HCEC 1CT (cell line): ENCODE data around the gene CCDC97.

Experiments used
- DNase-seq: peaks from one replicate; pipeline ENCODE4 v3.0.0-alpha.2; 2017

Gene CCDC97

DNA sequence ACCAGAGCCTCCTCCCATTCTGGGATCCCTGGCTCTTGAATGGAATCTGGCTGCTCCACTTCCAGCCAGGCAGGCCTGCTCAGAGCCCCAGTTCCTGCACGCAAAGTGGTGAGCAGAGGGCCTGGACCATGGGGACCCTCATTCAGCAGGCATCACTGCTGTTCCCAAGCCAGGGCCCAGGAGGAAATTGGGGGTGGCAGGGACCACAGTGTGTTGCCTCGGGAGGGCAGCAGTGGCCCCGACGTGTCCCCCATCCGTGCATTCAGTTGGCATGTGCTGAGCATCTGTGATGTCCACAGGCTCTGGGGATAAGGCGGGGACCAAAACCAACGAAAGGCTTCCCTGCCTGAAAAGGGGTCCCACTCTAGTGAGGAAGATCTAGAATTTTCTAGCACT is 11.2 kb downstream of the CCDC97 start:
- no peak for DNase-seq

DNA sequence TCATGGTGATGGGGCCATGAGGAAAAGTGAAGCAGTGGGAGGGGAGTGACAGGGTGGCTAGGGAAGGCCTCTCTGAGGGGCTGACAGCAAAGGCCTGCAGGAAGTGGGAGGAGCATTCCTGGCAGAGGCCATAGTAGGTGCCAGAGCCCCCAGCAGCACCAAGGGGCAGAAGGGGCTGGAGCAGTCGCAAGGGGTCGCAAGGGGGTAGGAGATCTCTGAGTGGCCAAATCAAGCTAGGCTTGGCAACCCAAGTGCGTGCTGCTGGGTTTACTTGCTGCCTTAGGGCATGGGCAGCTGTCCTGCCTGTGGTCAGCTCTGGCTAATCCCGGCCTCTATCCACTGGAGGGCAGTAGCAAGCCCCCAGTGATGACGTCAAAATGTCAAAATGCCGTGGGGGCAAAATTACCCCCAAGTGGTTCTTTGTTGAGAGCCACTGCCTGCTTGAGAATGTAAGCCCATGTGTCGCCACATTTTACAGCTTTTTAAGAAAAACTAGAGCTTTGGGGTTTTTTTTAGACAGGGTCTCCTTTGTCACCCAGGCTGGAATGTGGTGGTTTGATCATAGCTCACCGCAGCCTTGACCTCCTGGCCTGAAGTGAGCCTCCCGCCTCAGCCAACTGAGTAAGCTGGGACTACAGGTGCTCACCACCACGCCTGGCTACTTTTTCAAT is 11.8 kb downstream of the CCDC97 start:
- peak; percentile 65 for DNase-seq

DNA sequence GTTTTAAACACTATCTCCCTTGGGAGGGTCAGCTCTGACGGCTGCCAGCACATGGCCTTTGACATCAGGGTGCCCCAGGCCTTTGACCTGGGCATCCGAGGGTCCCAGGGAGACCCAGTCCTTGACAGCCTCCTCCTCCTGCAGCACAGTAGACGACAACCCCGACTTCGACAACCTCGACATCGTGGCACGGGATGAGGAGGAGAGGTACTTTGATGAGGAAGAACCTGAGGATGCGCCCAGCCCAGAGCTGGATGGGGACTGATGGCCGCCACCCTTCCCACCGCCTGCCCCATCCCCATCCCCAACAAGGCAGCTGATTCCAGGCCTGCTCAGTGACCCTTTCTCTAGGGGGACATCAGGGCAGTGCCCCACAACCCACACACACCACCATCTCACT is 12.5 kb downstream of the CCDC97 start:
- no peak for DNase-seq

DNA sequence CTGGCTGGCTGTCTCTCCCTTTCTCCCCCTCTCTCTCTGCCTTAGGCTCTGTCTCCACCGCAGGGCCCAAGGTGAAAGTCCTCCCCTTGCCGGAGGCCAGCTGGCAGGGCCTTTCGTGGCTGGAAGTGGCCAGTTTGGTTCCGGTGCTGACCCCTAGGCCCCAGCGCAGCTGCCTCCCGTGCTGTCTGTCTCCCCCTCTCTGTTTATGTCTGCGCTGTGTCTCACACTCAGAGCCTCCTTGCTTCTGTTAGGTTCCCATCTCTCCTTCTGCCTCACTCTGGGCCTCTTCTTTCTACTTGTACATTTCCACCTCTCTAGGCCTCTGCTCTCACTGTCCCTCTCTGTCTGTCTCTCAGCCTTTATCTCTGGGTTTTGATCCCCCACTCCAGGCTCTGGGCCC is 13.1 kb downstream of the CCDC97 start:
- DNase-seq, result peak; percentile 71

DNA sequence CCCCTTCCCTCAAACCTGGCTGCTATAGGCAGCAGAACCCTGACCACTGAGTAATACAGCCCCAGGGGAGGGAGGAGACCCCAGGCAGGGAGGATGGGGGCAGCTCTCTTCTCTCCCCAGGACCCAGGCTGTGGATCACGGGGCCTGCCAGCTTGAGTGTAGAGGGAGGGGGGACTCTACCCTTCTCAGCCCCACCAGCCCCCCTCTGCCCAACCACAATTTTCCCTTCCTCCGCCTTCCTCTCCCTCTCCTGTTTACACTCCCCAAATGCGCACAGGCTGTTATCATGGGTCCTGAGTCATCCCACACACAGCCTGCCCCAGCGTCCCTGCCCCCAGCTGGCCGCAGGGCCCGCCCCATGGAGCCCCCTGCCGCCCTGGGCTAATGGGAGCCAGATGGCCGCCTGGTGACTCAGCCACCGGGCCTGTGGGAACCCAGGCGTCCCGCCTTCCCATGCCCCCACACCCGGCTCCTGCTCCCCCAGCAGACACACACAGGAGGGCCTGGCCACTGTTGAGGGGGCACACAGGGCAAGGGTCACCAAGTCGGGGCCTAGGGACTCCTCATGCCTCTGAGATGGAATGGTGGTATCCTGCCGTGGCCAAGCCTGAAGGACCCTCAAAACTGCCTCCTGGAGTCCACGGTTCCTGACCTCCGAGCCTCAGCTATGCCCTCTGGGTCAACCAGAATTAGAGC is 13.6 kb downstream of the CCDC97 start:
- peak; percentile 93 for DNase-seq

DNA sequence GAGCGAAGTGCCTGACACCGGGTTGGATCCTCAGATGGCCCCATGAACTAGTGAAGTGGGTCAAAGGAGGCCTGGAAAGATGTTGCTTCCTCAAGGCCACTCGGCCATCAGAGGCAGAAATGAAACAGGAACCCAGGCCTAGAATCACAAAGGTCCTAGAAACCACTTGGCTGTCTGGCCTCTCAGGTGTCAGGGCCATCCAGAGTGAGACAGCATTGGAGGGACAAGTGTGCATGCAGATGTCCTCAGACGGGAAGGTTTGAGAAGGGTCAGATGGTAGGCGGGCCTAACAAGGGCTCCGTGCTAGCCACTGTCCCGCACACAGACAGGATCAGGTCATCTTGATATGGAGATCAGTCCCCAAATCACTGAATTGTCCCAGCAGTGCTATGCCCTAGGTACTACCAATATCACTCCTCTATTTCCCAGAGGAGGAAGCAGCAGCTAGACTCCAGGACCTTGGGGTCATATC is 14.3 kb downstream of the CCDC97 start:
- no peak for DNase-seq

DNA sequence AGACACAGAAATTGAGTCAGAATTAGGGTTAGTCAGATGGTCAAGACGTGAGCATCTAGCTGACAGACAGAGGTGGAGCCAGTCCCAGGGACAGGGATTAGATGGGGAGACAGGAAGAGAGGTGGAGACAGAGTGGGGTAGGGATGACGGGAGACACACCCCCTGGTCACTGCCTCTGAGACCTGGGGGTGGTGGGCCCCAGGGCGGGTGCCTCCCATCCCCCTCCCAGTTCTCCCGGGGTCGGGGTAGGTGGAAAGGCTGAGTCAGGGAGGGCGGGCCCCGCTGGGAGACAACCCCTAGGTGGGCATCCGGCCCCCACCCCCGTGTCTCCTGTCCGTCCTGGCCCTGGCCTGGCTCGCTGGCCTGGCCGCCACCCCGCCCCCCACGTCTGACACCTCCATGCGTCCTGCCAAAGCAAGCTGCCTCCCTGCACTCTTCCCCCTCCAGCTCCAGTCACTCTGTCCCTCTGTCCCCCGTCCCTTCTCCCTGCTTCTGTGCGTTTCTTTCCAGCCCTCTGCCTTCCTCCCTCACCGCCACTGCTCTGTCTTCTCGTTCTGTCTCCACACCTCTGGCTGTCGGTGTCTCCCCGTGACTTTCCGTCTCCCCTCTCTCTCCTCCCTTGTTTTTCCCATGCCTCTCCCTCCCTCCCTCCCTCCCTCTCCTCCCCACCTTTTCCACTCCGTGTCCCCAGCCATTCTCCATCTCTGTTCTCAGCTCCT is 15.1 kb downstream of the CCDC97 start:
- DNase-seq, result peak; percentile 82

DNA sequence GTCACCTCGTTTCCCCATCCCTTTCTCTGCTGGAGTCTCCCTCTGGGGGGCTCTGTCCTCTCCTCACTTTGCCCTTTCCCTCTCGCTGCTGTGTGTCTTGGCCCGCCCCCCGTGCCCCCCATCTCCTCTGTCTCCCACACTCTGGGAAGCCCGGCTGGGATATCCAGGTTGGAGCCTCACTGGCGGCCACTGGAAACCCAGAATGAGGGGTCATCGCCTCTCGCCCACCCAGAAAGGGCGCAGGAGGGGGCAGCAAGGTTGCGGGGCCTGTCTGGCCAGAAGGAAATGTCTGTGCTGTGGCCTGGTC is 15.6 kb downstream of the CCDC97 start:
- no peak for DNase-seq

DNA sequence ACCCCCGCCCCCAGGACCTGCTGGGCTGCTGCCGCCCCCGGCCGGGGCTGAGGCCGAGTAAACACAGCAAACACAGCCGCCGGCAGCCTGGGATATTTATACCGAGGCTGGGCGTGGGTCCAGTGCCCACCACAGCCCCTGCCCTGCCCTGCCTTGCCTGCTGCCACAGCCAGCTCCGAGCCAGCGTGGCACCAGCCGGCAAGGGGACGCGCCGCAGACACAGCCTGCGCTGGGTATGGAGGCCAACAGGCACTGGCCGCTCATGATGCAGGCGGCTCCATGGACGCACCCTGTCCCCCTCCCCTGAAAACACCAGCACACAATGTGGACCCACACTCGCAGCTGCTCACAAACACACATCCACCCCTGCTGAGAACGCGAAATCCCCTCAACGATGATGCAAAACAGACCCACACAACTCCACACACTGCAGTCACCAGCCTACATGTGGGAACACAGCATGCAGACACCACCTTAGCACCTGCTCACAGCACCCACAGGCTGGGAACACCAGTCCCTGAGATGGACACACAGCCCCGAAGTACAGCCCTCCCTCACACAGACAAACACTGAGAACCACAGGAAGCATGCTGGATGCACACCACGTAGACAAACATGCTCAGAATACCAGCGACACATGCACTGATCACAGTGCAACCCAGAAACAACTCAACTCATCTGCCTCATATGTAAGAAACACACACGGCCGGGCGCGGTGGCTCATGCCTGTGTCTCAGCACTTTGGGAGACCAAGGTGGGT is 16.2 kb downstream of the CCDC97 start:
- DNase-seq, result peak; percentile 25

DNA sequence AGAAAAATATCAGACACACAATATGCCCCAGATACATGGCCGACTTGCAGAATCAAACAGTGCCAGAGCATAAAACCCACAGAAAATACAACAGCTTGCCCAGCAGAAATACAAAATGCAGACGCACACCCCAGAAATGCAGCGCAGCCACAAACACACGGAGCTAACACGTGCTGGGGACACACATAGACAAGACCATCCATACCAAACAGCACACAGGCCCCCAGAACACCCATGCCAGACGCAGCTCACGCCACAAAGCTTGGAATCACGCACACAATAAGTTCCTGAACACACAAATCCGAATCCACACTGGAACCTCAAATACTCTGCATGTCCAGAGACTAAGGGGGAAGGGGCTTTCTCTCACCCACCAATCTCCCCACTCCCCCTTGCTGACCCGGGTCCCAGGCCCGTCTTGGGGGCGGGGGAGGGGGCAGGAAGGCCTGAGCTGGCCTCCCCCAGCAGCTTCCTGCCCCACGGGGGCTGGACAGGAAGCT is 17.2 kb downstream of the CCDC97 start:
- DNase-seq, result no peak

DNA sequence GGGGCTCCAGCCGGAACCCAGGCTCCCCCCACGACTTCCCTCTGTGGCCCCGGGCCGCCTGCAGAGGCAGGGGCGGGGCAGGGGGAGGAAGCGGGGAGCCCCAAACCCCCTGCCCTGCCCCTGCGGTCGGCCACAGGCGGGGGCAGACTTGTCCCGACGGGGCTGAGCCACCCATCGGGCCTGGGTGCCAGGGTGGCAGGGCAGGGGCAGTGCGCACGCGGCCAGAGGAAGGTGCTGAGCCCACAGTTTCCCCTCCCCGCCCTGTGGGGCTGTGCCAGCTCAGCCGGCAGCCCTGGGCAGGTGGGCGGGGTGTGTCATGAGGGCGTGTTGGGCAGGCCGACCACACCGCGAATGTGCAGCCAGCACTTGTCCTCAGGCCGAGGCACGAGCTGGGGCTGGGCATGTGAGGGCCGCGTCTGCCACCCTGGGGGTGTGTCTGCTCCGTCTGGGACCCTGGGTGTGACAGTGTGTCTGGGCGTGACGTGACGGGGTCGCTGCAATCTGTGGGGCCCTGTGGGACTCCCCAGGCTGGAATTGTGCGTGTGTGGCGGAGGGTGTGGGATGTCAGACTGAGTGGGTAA is 17.7 kb downstream of the CCDC97 start:
- no peak for DNase-seq

DNA sequence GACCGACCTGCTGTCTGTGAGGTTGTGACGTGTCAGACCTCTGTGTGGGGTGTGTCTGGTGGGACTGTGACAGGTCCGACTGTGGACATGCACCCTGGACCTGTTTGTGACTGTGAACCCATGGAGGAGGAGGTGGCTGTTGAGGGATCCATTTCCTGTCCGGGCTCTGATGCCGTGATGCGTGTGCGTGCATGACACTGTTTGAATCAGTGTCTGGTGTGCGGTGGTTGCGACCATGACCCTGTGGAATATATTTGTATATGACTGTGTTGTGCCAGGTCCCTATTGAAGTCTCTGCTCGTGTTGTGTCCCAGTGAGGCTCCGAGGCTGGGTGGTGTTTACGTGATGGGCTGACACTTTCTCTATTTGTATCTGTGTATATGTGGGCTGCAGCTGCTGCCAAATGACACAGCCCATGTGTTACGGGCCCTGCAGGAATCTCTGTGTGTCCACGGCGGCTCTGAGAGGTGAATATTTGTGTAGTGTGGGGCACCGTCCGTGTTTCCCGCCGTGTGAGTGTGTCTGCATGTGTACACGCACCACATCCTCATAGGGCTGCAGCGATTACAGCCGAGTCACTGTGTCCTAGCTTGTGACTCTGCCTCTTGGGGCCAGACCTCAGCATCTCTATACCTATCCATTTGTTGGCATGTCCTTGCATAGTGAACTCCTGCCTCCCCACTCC is 18.3 kb downstream of the CCDC97 start:
- no peak for DNase-seq

DNA sequence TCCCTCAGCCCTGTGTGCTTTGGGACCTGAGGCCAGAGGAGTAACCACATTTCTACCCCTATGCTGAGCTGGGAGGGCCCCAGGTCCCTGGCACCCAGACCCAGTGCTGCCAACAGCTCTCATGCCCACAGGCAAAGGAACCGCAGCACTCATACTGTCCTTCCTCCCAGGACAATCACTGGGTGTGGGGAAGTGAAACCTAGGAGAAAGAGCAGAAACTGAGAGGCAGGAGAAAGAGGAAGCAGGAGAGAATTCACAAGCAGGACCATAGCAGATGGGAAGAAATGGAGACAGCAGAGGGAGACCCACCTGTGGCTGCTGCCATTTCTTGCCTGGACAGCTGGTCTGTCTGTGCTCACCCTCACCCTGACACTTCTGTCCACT is 18.9 kb downstream of the CCDC97 start:
- no peak for DNase-seq

DNA sequence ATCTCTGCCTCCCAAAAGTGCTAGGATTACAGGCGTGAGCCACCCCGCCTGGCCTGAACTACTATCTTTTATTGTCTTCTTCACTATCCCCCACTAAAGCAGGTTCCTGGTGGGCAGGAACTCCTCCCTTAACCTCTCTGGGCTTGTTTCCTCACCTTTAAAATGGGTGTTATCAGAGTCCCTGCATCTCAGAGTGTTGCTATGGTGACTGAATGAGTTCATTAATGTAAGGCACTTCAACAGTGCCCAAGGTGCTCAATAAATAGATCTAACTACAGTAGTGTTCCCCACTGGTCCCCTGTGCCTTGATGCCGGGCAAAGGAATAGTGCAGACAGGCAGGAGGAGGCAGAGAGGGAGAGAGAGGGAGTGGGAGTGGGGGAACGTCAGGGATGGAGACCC is 20.5 kb downstream of the CCDC97 start:
- no peak for DNase-seq

DNA sequence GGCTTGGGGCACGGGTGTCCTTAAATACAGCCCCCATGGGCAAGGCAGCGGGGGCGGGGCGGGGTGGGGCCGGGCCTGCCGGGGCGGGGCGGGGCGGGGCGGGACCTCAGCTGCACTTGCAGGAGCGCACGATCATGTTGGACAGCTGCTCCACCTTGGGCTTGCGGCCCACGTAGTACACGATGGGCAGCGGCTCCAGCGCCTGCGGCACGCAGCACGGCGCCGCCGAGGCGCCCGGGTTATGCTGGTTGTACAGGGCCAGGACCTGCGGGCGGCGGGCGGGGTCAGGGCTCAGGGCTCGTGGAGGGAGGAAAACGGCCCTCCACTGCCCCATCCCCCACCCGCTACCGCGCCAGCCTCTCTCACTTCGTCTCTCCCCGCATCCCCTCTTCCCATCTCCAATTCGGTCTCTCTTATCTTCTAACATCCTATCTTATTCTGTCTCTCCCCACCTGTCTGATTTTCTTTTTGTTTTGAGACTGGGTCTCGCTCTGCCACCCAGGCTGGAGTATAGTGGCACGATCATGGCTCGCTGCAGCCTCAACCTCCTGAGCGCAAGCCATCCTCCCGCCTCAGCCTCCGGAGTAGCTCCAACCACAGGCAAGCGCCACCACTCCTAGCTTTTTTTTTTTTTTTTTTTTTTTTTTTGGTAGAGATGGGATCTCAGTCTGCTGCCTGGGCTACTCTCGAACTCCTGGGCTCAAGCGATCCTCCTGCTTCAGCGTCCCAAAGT is 21.1 kb downstream of the CCDC97 start:
- DNase-seq, result no peak

DNA sequence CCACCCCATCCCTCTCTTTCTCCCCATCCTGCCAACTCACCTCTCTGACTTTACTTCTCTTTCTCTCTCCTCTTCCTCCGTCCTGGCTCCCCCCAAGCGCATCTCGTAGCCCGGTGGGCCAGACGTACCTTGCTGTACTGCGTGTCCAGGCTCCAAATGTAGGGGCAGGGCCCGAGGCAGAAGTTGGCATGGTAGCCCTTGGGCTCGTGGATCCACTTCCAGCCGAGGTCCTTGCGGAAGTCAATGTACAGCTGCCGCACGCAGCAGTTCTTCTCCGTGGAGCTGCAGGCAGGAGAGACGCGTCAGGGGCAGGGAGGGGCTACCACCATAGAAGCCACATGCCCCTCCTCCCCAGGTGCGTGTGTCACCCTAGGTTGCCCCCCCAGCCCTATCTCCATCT is 22.0 kb downstream of the CCDC97 start:
- no peak for DNase-seq

DNA sequence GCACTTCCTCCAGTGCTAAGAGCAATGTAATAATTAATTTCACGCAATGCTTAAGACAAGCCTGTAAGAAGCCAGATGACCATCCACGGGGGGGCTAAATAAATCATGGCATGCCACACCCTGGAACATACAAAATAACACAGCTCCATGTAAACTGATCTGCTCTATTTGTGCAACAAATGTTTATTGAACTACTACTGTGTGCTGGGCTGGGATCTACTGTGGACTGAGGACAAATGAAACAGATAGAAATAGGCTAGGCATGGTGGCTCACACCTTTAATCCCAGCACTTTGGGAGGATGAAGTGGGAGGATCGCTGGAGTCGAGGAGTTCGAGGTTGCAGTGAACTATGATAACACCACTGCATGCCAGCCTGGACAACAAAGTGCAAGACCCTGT is 22.5 kb downstream of the CCDC97 start:
- DNase-seq, result no peak

DNA sequence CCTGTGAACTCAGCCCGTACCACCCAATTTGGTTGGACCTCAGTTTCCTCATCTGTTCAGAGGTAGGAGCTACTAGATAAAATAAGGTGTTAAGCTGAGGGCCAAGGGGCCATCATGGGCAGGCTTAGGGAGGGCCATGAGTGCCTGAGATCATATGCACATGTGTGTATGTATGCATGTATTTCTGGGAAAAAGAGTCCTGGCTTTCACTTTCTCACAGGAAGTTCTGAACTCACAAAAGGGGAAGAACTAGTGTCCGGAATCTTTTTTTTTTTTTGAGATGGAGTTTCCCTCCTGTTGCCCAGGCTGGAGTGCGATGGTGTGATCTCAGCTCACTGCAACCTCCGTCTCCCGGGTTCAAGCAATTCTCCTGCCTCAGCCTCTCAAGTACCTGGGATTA is 24.8 kb downstream of the CCDC97 start:
- DNase-seq, result no peak

DNA sequence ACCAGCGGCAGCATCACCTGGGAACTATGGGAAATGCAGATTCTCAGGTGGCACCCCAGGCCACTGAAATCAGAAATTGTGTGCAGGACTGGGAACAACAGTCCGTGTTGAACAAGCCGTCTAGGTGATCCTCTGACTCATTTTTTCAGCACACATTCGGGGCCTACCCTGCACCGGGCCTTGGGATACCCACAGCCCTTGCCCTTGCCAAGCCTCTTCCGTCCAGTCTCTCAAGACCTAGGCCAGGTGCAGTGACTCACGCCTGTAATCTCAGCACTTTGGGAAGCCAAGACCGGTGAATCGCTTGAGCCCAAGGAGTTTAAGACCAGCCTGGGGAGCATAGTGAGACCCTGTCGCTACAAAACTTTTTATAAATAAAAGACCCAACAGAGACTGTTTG is 25.5 kb downstream of the CCDC97 start:
- no peak for DNase-seq

DNA sequence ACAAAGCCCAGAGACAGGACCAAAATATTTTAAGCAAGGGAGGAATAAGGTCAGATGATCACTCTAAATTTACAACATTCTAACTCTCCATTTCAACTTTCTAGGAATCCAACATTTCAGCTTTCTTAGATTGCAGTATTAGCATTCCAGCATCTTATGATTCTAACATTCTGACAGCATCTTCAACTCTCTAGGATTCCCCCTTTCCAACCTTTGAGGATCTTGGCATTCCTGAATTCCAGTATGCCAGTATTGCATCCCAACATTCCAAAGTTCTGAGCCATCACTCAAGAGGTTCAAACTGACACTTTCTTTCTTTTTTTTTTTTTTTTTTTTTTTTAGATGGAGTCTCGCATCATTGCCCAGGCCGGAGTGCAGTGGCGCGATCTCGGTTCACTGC is 30.0 kb downstream of the CCDC97 start:
- DNase-seq, result peak; percentile 35

DNA sequence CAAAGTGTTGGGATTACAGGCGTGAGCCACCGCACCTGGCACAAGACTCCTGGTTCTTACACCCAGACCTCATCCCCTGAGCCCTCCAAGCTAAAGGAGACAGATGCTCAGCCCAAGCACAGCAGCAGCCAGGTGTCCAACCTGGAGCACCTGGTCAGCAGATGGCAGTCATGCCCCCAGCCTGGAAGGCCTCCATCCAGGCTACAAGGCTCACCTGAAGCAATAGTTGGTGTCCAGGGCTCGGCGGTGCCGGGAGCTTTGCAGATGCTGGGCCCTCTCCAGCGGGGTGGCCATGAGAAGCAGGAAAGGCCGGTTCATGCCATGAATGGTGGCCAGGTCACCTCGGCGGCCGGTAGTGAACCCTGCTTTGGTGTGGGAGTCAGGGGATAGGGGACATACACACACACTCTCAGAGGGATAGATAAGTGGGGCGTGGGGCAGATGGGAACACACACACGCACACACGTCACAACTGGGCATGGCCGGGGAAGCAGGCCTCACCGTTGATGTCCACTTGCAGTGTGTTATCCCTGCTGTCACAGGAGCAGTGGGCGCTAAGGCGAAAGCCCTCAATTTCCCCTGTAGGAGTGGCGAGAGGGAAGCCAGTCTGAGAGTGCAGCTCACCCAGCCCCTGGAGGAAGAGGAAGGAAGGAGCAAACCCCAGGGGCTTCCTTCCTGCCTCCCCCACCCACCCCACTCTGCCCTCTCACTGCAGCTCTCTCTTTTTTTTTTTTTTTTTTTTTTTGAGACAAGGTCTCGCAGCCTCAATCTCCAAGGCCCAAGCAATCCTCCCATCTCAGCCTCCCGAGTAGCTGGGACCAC is 31.9 kb downstream of the CCDC97 start:
- no peak for DNase-seq
